Measurements from ENCODE around the gene GALNT18.

The GALNT18 gene

GRCh38 chr11:11624926-11625325 is 3.1 kb upstream of the GALNT18 start:
- DNase-seq (ENCODE audit: low read depth in 3 of 3, low spot score in 1 of 3), result no peak

GRCh38 chr11:11624204-11624603 is 2.4 kb upstream of the GALNT18 start:
- no peak for DNase-seq (ENCODE audit: low read depth in 3 of 3, low spot score in 1 of 3)

GRCh38 chr11:11622772-11623171 is 967 bp upstream of the GALNT18 start:
- no peak for DNase-seq (ENCODE audit: low read depth in 3 of 3, low spot score in 1 of 3)

GRCh38 chr11:11622340-11622706 is 518 bp upstream of the GALNT18 start:
- no peak for DNase-seq (ENCODE audit: low read depth in 3 of 3, low spot score in 1 of 3)

GRCh38 chr11:11620921-11621572 is 758 bp downstream of the GALNT18 start:
- no peak for DNase-seq (ENCODE audit: low read depth in 3 of 3, low spot score in 1 of 3)

- DNase-seq (ENCODE audit: low read depth in 3 of 3, low spot score in 1 of 3), result no peak
Observed at GRCh38 chr11:11620173-11620920, 1.5 kb downstream of the GALNT18 start.

- DNase-seq (ENCODE audit: low read depth in 3 of 3, low spot score in 1 of 3), result no peak
Observed at GRCh38 chr11:11618973-11619435, 2.8 kb downstream of the GALNT18 start.

GRCh38 chr11:11615086-11615485 is 6.7 kb downstream of the GALNT18 start:
- no peak for DNase-seq (ENCODE audit: low read depth in 3 of 3, low spot score in 1 of 3)

- DNase-seq (ENCODE audit: low read depth in 3 of 3, low spot score in 1 of 3), result no peak
Observed at GRCh38 chr11:11612439-11612838, 9.4 kb downstream of the GALNT18 start.

- no peak for DNase-seq (ENCODE audit: low read depth in 3 of 3, low spot score in 1 of 3)
Observed at GRCh38 chr11:11611381-11611780, 10.4 kb downstream of the GALNT18 start.

- no peak for DNase-seq (ENCODE audit: low read depth in 3 of 3, low spot score in 1 of 3)
Observed at GRCh38 chr11:11608783-11609232, 13.0 kb downstream of the GALNT18 start.

- no peak for DNase-seq (ENCODE audit: low read depth in 3 of 3, low spot score in 1 of 3)
Observed at GRCh38 chr11:11607772-11608171, 14.0 kb downstream of the GALNT18 start.

GRCh38 chr11:11605821-11606450 is 15.9 kb downstream of the GALNT18 start:
- DNase-seq (ENCODE audit: low read depth in 3 of 3, low spot score in 1 of 3), result no peak

GRCh38 chr11:11605181-11605580 is 16.6 kb downstream of the GALNT18 start:
- DNase-seq (ENCODE audit: low read depth in 3 of 3, low spot score in 1 of 3), result no peak

- no peak for DNase-seq (ENCODE audit: low read depth in 3 of 3, low spot score in 1 of 3)
Observed at GRCh38 chr11:11604370-11604990, 17.3 kb downstream of the GALNT18 start.

- DNase-seq (ENCODE audit: low read depth in 3 of 3, low spot score in 1 of 3), result no peak
Observed at GRCh38 chr11:11602011-11602410, 19.8 kb downstream of the GALNT18 start.

- DNase-seq (ENCODE audit: low read depth in 3 of 3, low spot score in 1 of 3), result no peak
Observed at GRCh38 chr11:11600288-11600687, 21.5 kb downstream of the GALNT18 start.

GRCh38 chr11:11598243-11598642 is 23.6 kb downstream of the GALNT18 start:
- no peak for DNase-seq (ENCODE audit: low read depth in 3 of 3, low spot score in 1 of 3)

GRCh38 chr11:11594162-11594561 is 27.6 kb downstream of the GALNT18 start:
- DNase-seq (ENCODE audit: low read depth in 3 of 3, low spot score in 1 of 3), result no peak

- DNase-seq (ENCODE audit: low read depth in 3 of 3, low spot score in 1 of 3), result no peak
Observed at GRCh38 chr11:11592146-11592684, 29.6 kb downstream of the GALNT18 start.

GRCh38 chr11:11589437-11589836 is 32.4 kb downstream of the GALNT18 start:
- no peak for DNase-seq (ENCODE audit: low read depth in 3 of 3, low spot score in 1 of 3)

Data from stimulated activated CD4-positive, alpha-beta T cell treated with anti-CD3 and anti-CD28 coated beads, TNF-alpha, amount 100 ng/mL, for 1 hour (primary cell).